B cell (primary cell): ENCODE results near the gene CLDN7. TPM values are rescaled to one million over a fixed set of nuclear protein-coding genes. Genes with fewer than 3 reads are reported as not detected.

Experiments
- ATAC-seq: fragments of 200-7000 bp; cut with Tn5 transposase; one replicate; pipeline ENCODE4 v1.10.0; 2021; ENCODE audit warnings: low read depth, mild to moderate bottlenecking, moderate number of reproducible peaks, moderate library complexity
- CTCF ChIA-PET: fragments of 350-600 bp; sonication (Branson Sonifier 250); formaldehyde crosslinking; loops from one replicate; lab custom pipeline; 2021; ENCODE audit warnings: antibody characterized with exemption, inconsistent platforms; lab: Charles Lee
- POLR2A ChIA-PET: fragments of 350-600 bp; sonication (Branson Sonifier 250); formaldehyde crosslinking; loops from one replicate; lab custom pipeline; 2021; ENCODE audit warnings: antibody characterized with exemption; lab: Charles Lee
- DNase-seq: peaks from one replicate; pipeline ENCODE4 v3.0.0; 2013
- H2AFZ ChIP-seq: 2 replicates; pipeline ENCODE4 v1.6.1; 2012; ENCODE audit warnings: mild to moderate bottlenecking, low read depth, low read length; ENCODE audit not compliant: insufficient read depth, poor library complexity, severe bottlenecking
- H3K27ac ChIP-seq, 2 donors: 1 replicate in 1 of 2; 2 replicates in 1 of 2; pipeline ENCODE4 v1.5.1; 2012 to 2013; ENCODE audit warnings: low read length in 2 of 2, mild to moderate bottlenecking in 2 of 2, moderate library complexity in 1 of 2
- H3K27me3 ChIP-seq, 4 experiments: fragments of 200-600 bp in 1 of 4; sonication (generic) in 1 of 4; replicated peaks in 1 of 4; 1 replicate in 2 of 4; 2 replicates in 2 of 4; pipeline versions ENCODE4 v1.6.1 to v1.7.0; 2013 to 2016; ENCODE audit warnings: low read length in 3 of 4, mild to moderate bottlenecking in 2 of 4, mixed read lengths in 1 of 4, moderate library complexity in 1 of 4; ENCODE audit not compliant: insufficient read depth in 4 of 4, control insufficient read depth in 3 of 4; ENCODE audit errors: control extremely low read depth in 1 of 4
- H3K36me3 ChIP-seq, 2 experiments: replicated peaks in 1 of 2; 1 replicate in 1 of 2; 2 replicates in 1 of 2; pipeline versions ENCODE4 v1.6.1 to v1.7.1; 2013; ENCODE audit warnings: low read length in 1 of 2; ENCODE audit not compliant: insufficient read depth in 2 of 2, control insufficient read depth in 1 of 2; ENCODE audit errors: control extremely low read depth in 1 of 2, extremely low read depth in 1 of 2
- H3K4me1 ChIP-seq, 2 donors: fragments of 200-600 bp in 1 of 2; sonication (generic) in 1 of 2; 1 replicate in 1 of 2; 2 replicates in 1 of 2; pipeline versions ENCODE4 v1.5.1 to v1.6.1; 2013 to 2017; ENCODE audit warnings: low read length in 2 of 2; ENCODE audit not compliant: control insufficient read depth in 2 of 2, insufficient read depth in 2 of 2
- H3K4me2 ChIP-seq: replicated peaks from 2 replicates; pipeline ENCODE3; 2012; ENCODE audit warnings: mild to moderate bottlenecking, low read depth, low read length; ENCODE audit not compliant: poor library complexity, severe bottlenecking
- H3K4me3 ChIP-seq, 5 experiments: fragments of 200-600 bp in 1 of 5; sonication (generic) in 1 of 5; 1 replicate in 3 of 5; 2 replicates in 2 of 5; pipeline versions ENCODE4 v1.5.1 to v1.7.0; 2011 to 2016; ENCODE audit warnings: low read length in 4 of 5, mild to moderate bottlenecking in 4 of 5, low read depth in 2 of 5, control low read depth in 1 of 5, moderate library complexity in 1 of 5; ENCODE audit not compliant: insufficient read depth in 1 of 5; ENCODE audit errors: control extremely low read depth in 1 of 5, extremely low read depth in 1 of 5
- H3K79me2 ChIP-seq: fragments of 200-600 bp; sonication (generic); one replicate; pipeline ENCODE4 v1.6.0; 2016; ENCODE audit warnings: low read length; ENCODE audit not compliant: control insufficient read depth, insufficient read depth
- H3K9ac ChIP-seq: fragments of 200-600 bp; sonication (generic); 2 replicates; pipeline ENCODE4 v1.6.1; 2017; ENCODE audit warnings: mild to moderate bottlenecking, low read length, moderate library complexity
- H3K9me3 ChIP-seq, 3 donors: one replicate each; pipeline versions ENCODE4 v1.6.1 to v1.7.1; 2013; ENCODE audit warnings: low read length in 2 of 3; ENCODE audit not compliant: control insufficient read depth in 2 of 3, insufficient read depth in 1 of 3; ENCODE audit errors: control extremely low read depth in 1 of 3
- H4K20me1 ChIP-seq: 2 replicates; pipeline ENCODE4 v1.6.0; 2012; ENCODE audit warnings: mild to moderate bottlenecking, low read length; ENCODE audit not compliant: insufficient read depth, control insufficient read depth, poor library complexity, severe bottlenecking
- H3K27ac Mint-ChIP-seq: one replicate; pipeline ENCODE4 v1.8.0; 2021; ENCODE audit warnings: mixed read lengths
- H3K27me3 Mint-ChIP-seq: one replicate; pipeline ENCODE4 v1.8.0; 2021; ENCODE audit warnings: mixed read lengths
- H3K4me1 Mint-ChIP-seq: one replicate; pipeline ENCODE4 v1.8.0; 2021; ENCODE audit warnings: mixed read lengths
- H3K4me3 Mint-ChIP-seq: one replicate; pipeline ENCODE4 v1.8.0; 2021; ENCODE audit warnings: mixed read lengths
- H3K9me3 Mint-ChIP-seq: one replicate; pipeline ENCODE4 v1.8.0; 2022; ENCODE audit warnings: mixed read lengths; ENCODE audit not compliant: insufficient read depth
- CTCF ChIP-seq: fragments of 200-600 bp; IDR thresholded peaks from one replicate; pipeline ENCODE4 v1.8.0; 2022; ENCODE audit warnings: antibody characterized with exemption, mild to moderate bottlenecking
- EZH2 ChIP-seq: IDR thresholded peaks from 2 replicates; pipeline ENCODE4 v1.6.1; 2012; ENCODE audit warnings: borderline replicate concordance, low read depth, mild to moderate bottlenecking, moderate library complexity, low read length; ENCODE audit not compliant: insufficient read depth, poor library complexity, severe bottlenecking
- WGBS: methylation state at CpG from one replicate; pipeline ENCODE4 v1.1.5; 2013; ENCODE audit warnings: missing lambda C conversion rate; ENCODE audit not compliant: insufficient coverage; 5-methylcytosine and 5-hydroxymethylcytosine counted together
- intact Hi-C: fragments of 100-400 bp; cut with micrococcal nuclease; formaldehyde crosslinking; loops from one replicate; pipeline ENCODE4 v1.10.0; 2022
- polyA plus RNA-seq: library from polyadenylated mRNA; depleted of rRNA; stranded (reverse); fragments of >200 nt; gene quantifications from 2 replicates; pipeline ENCODE4 v1.2.3, GENCODE V29; 2012
- total RNA-seq, 2 donors: library from RNA; stranded (reverse); fragments of 120-200 nt in 1 of 2; gene quantifications; 1 replicate in 1 of 2; 2 replicates in 1 of 2; pipeline versions ENCODE4 v1.2.3 to v1.2.4, GENCODE V29; 2013 to 2022

Gene CLDN7
- total and polyA plus RNA-seq, 2 donors (not counting 1 experiment from before 2014, with no cell fraction given) = 1.2 to 5.8 TPM

GRCh38 chr17:7216242-7217112 is 45.8 kb downstream of the CLDN7 start:
- Histone ChIP-seq H3K79me2 (peaks cover 7% of the 10 kb centered on the region), H3K9ac (no peak overlapping the region), H3K27me3 (no peaks in the 10 kb centered on the region), H3K4me3 (no peak overlapping the region), H3K4me2 (peak overlapping the region; percentile 21), H3K36me3 (no peaks in the 10 kb centered on the region), H4K20me1 (no peaks in the 10 kb centered on the region), H3K27ac (no peak overlapping the region), H3K9me3 (no peaks in the 10 kb centered on the region), H3K4me1 (peaks cover 32 to 64% of the 10 kb centered on the region in 2 donors), H2AFZ (no peak overlapping the region)
- H3K27me3 Mint-ChIP-seq = no peaks in the 10 kb centered on the region
- TF ChIP-seq CTCF (no peak), EZH2 (no peak)
- intact Hi-C loops = no loop called here
- no peak for DNase-seq
- CTCF ChIA-PET = no interaction called here
- peaks cover 65% of the 10 kb centered on the region for H3K4me1 Mint-ChIP-seq
- POLR2A ChIA-PET = interaction anchor here (0.6 to 9.1 kb wide), 3 partner anchors 21 to 194 kb away, joined by 3 to 157 read pairs (median 4); partner anchors contain the start of genes CTDNEP1, DVL2, GABARAP and PHF23
- ATAC-seq = no peak
- peak overlapping the region; percentile 47 for H3K27ac Mint-ChIP-seq
- H3K9me3 Mint-ChIP-seq = no peaks in the 10 kb centered on the region
- 28% methylated on average over 7 of the region's 7 CpGs for WGBS
- H3K4me3 Mint-ChIP-seq = peak overlapping the region; percentile 11
